ENCODE results near the gene KIF26B.

DNA sequence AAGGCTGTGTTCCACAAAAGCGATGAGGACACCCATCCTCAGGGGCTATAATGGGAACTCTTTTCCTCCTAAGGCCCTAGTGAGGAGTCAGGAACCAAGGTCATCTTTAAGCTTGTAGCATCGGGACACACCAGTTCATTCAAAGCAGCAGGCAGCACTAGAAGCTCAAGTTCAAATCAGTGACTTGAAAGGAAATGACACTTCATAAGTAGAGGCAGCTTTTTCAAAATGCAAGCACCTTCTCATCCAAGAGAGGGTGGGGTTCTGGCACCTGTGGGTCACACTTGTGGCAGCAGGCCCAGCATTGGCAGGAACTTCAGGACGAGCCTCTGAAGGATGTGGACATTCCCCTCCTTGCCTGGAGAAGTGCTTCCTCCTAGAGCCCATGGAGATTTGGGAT is 496.3 kb downstream of the KIF26B start:
- TF ChIP-seq POLR2AphosphoS5 (IDR thresholded peaks at IDR 0.05; ENCODE audit: low read depth), result no peak
- TF ChIP-seq, protein P1, sequence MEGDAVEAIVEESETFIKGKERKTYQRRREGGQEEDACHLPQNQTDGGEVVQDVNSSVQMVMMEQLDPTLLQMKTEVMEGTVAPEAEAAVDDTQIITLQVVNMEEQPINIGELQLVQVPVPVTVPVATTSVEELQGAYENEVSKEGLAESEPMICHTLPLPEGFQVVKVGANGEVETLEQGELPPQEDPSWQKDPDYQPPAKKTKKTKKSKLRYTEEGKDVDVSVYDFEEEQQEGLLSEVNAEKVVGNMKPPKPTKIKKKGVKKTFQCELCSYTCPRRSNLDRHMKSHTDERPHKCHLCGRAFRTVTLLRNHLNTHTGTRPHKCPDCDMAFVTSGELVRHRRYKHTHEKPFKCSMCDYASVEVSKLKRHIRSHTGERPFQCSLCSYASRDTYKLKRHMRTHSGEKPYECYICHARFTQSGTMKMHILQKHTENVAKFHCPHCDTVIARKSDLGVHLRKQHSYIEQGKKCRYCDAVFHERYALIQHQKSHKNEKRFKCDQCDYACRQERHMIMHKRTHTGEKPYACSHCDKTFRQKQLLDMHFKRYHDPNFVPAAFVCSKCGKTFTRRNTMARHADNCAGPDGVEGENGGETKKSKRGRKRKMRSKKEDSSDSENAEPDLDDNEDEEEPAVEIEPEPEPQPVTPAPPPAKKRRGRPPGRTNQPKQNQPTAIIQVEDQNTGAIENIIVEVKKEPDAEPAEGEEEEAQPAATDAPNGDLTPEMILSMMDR (conservative IDR thresholded peaks at IDR 0.05; ENCODE audit: low read depth in 2 of 2), result no peak
- no peak for TF ChIP-seq EZH2 (IDR thresholded peaks at IDR 0.05; ENCODE audit: low read depth, unreplicated experiment)
- TF ChIP-seq, protein P2, sequence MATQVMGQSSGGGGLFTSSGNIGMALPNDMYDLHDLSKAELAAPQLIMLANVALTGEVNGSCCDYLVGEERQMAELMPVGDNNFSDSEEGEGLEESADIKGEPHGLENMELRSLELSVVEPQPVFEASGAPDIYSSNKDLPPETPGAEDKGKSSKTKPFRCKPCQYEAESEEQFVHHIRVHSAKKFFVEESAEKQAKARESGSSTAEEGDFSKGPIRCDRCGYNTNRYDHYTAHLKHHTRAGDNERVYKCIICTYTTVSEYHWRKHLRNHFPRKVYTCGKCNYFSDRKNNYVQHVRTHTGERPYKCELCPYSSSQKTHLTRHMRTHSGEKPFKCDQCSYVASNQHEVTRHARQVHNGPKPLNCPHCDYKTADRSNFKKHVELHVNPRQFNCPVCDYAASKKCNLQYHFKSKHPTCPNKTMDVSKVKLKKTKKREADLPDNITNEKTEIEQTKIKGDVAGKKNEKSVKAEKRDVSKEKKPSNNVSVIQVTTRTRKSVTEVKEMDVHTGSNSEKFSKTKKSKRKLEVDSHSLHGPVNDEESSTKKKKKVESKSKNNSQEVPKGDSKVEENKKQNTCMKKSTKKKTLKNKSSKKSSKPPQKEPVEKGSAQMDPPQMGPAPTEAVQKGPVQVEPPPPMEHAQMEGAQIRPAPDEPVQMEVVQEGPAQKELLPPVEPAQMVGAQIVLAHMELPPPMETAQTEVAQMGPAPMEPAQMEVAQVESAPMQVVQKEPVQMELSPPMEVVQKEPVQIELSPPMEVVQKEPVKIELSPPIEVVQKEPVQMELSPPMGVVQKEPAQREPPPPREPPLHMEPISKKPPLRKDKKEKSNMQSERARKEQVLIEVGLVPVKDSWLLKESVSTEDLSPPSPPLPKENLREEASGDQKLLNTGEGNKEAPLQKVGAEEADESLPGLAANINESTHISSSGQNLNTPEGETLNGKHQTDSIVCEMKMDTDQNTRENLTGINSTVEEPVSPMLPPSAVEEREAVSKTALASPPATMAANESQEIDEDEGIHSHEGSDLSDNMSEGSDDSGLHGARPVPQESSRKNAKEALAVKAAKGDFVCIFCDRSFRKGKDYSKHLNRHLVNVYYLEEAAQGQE (IDR thresholded peaks at IDR 0.05; ENCODE audit: unreplicated experiment), result no peak
- TF ChIP-seq CREB1 (CRISPR knock-in tag; IDR thresholded peaks at IDR 0.05; ENCODE audit: low read depth), result no peak
- TF ChIP-seq, protein P3, sequence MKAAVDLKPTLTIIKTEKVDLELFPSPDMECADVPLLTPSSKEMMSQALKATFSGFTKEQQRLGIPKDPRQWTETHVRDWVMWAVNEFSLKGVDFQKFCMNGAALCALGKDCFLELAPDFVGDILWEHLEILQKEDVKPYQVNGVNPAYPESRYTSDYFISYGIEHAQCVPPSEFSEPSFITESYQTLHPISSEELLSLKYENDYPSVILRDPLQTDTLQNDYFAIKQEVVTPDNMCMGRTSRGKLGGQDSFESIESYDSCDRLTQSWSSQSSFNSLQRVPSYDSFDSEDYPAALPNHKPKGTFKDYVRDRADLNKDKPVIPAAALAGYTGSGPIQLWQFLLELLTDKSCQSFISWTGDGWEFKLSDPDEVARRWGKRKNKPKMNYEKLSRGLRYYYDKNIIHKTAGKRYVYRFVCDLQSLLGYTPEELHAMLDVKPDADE (IDR thresholded peaks at IDR 0.05), result no peak
- TF ChIP-seq JUNB (IDR thresholded peaks at IDR 0.05; ENCODE audit: unreplicated experiment), result no peak
- TF ChIP-seq EZH2phosphoT487 (IDR thresholded peaks at IDR 0.05; ENCODE audit: unreplicated experiment), result no peak
- no peak for TF ChIP-seq NANOG (IDR thresholded peaks at IDR 0.05; ENCODE audit: borderline replicate concordance)
- no peak for TF ChIP-seq ZNF331 (CRISPR knock-in tag; IDR thresholded peaks at IDR 0.05; ENCODE audit: low read depth)
- no peak for TF ChIP-seq ZNF114 (CRISPR knock-in tag; IDR thresholded peaks at IDR 0.05)
- TF ChIP-seq, protein P4, sequence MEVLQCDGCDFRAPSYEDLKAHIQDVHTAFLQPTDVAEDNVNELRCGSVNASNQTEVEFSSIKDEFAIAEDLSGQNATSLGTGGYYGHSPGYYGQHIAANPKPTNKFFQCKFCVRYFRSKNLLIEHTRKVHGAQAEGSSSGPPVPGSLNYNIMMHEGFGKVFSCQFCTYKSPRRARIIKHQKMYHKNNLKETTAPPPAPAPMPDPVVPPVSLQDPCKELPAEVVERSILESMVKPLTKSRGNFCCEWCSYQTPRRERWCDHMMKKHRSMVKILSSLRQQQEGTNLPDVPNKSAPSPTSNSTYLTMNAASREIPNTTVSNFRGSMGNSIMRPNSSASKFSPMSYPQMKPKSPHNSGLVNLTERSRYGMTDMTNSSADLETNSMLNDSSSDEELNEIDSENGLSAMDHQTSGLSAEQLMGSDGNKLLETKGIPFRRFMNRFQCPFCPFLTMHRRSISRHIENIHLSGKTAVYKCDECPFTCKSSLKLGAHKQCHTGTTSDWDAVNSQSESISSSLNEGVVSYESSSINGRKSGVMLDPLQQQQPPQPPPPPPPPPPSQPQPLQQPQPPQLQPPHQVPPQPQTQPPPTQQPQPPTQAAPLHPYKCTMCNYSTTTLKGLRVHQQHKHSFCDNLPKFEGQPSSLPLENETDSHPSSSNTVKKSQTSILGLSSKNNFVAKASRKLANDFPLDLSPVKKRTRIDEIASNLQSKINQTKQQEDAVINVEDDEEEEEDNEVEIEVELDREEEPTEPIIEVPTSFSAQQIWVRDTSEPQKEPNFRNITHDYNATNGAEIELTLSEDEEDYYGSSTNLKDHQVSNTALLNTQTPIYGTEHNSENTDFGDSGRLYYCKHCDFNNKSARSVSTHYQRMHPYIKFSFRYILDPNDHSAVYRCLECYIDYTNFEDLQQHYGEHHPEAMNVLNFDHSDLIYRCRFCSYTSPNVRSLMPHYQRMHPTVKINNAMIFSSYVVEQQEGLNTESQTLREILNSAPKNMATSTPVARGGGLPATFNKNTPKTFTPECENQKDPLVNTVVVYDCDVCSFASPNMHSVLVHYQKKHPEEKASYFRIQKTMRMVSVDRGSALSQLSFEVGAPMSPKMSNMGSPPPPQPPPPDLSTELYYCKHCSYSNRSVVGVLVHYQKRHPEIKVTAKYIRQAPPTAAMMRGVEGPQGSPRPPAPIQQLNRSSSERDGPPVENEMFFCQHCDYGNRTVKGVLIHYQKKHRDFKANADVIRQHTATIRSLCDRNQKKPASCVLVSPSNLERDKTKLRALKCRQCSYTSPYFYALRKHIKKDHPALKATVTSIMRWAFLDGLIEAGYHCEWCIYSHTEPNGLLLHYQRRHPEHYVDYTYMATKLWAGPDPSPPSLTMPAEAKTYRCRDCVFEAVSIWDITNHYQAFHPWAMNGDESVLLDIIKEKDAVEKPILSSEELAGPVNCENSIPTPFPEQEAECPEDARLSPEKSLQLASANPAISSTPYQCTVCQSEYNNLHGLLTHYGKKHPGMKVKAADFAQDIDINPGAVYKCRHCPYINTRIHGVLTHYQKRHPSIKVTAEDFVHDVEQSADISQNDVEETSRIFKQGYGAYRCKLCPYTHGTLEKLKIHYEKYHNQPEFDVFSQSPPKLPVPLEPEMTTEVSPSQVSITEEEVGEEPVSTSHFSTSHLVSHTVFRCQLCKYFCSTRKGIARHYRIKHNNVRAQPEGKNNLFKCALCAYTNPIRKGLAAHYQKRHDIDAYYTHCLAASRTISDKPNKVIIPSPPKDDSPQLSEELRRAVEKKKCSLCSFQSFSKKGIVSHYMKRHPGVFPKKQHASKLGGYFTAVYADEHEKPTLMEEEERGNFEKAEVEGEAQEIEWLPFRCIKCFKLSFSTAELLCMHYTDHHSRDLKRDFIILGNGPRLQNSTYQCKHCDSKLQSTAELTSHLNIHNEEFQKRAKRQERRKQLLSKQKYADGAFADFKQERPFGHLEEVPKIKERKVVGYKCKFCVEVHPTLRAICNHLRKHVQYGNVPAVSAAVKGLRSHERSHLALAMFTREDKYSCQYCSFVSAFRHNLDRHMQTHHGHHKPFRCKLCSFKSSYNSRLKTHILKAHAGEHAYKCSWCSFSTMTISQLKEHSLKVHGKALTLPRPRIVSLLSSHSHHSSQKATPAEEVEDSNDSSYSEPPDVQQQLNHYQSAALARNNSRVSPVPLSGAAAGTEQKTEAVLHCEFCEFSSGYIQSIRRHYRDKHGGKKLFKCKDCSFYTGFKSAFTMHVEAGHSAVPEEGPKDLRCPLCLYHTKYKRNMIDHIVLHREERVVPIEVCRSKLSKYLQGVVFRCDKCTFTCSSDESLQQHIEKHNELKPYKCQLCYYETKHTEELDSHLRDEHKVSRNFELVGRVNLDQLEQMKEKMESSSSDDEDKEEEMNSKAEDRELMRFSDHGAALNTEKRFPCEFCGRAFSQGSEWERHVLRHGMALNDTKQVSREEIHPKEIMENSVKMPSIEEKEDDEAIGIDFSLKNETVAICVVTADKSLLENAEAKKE (CRISPR knock-in tag; IDR thresholded peaks at IDR 0.05), result no peak
